Gastroesophageal sphincter (tissue), 3 donors: Measurements from ENCODE around the gene OR51F1.

Experiments used
- CTCF ChIP-seq, 4 experiments: fragments of 200-600 bp in 2 of 4; fragments of 450-650 bp in 2 of 4; sonication (generic) in 1 of 4; IDR thresholded peaks; one replicate each; pipeline ENCODE4 v1.5.1; 2017 to 2019; ENCODE audit warnings: antibody characterized with exemption in 4 of 4, mild to moderate bottlenecking in 2 of 4, moderate library complexity in 2 of 4
- EP300 ChIP-seq: sonication (generic); formaldehyde crosslinking; IDR thresholded peaks from one replicate; pipeline ENCODE4 v1.6.1; 2017; ENCODE audit warnings: antibody characterized with exemption, mild to moderate bottlenecking
- POLR2A ChIP-seq, 2 donors: fragments of 450-650 bp; IDR thresholded peaks; one replicate each; pipeline ENCODE4 v1.6.1; 2017; ENCODE audit warnings: antibody characterized with exemption in 2 of 2, mild to moderate bottlenecking in 2 of 2, moderate library complexity in 1 of 2

- TF ChIP-seq CTCF (IDR thresholded peaks at IDR 0.05) = no peak
- no peak for TF ChIP-seq EP300
- no peak for TF ChIP-seq POLR2A (IDR thresholded peaks at IDR 0.05)
Observed at GRCh38 chr11:4797206-4797605, 27.5 kb upstream of the OR51F1 start.
